Esophagus muscularis mucosa (tissue), 4 donors: ENCODE data around the gene FIGNL2. TPM values are rescaled to one million over a fixed set of nuclear protein-coding genes. Genes with fewer than 3 reads are reported as not detected.

ENCODE experiments used
- DNase-seq: peaks from one replicate; pipeline ENCODE4 v3.0.0-alpha.2; 2017; ENCODE audit errors: extremely low spot score
- H3K27ac ChIP-seq, 4 donors: fragments of 200-600 bp; sonication (generic); replicated peaks in 1 of 4; 1 replicate in 3 of 4; 2 replicates in 1 of 4; pipeline ENCODE4 v1.5.1; 2016 to 2019; ENCODE audit warnings: mild to moderate bottlenecking in 1 of 4
- H3K27me3 ChIP-seq, 4 donors: fragments of 200-600 bp; sonication (generic); one replicate each; pipeline versions ENCODE4 v1.5.1 to v1.6.0; 2016 to 2019
- H3K36me3 ChIP-seq, 4 donors: fragments of 200-600 bp; sonication (generic); one replicate each; pipeline ENCODE4 v1.5.1; 2016 to 2019
- H3K4me1 ChIP-seq, 4 donors: fragments of 200-600 bp; sonication (generic); one replicate each; pipeline ENCODE4 v1.5.1; 2016 to 2019
- H3K4me3 ChIP-seq, 4 donors: fragments of 200-600 bp; sonication (generic); 1 replicate in 2 of 4; 2 replicates in 2 of 4; pipeline ENCODE4 v1.5.1; 2016 to 2019; ENCODE audit warnings: mild to moderate bottlenecking in 4 of 4, moderate library complexity in 1 of 4
- H3K9me3 ChIP-seq, 4 donors: fragments of 200-600 bp; sonication (generic); 1 replicate in 3 of 4; 2 replicates in 1 of 4; pipeline ENCODE4 v1.5.1; 2016 to 2019
- CTCF ChIP-seq, 3 experiments: fragments of 200-600 bp in 2 of 3; fragments of 450-650 bp in 1 of 3; sonication (generic) in 2 of 3; IDR thresholded peaks; one replicate each; pipeline ENCODE4 v1.5.1; 2017 to 2019; ENCODE audit warnings: antibody characterized with exemption in 3 of 3, mild to moderate bottlenecking in 2 of 3, moderate library complexity in 1 of 3
- EP300 ChIP-seq: sonication (generic); formaldehyde crosslinking; IDR thresholded peaks from one replicate; pipeline ENCODE4 v1.6.1; 2017; ENCODE audit warnings: antibody characterized with exemption
- POLR2A ChIP-seq: fragments of 450-650 bp; IDR thresholded peaks from one replicate; pipeline ENCODE4 v1.6.1; 2017; ENCODE audit warnings: antibody characterized with exemption, moderate library complexity, mild to moderate bottlenecking, low read depth
- POLR2AphosphoS5 ChIP-seq, 2 donors: sonication (generic); formaldehyde crosslinking; IDR thresholded peaks; one replicate each; pipeline ENCODE4 v1.6.1; 2017; ENCODE audit warnings: antibody characterized with exemption in 2 of 2
- WGBS: methylation state at CpG from one replicate; pipeline ENCODE4 v1.1.5; 2018; 5-methylcytosine and 5-hydroxymethylcytosine counted together
- intact Hi-C: fragments of 100-400 bp; cut with DNase I; formaldehyde crosslinking; loops from one replicate; pipeline ENCODE4 v1.15.1; 2023
- total RNA-seq, 4 donors: library from RNA; depleted of rRNA; stranded (reverse); fragments of >200 nt; gene quantifications; one replicate each; pipeline versions ENCODE4 v1.1.0 to v1.2.1, GENCODE V29; 2016

FIGNL2 gene
- total RNA-seq, 4 donors from 2014 or later, result 0.23 to 0.42 (median 0.36) TPM

DNA sequence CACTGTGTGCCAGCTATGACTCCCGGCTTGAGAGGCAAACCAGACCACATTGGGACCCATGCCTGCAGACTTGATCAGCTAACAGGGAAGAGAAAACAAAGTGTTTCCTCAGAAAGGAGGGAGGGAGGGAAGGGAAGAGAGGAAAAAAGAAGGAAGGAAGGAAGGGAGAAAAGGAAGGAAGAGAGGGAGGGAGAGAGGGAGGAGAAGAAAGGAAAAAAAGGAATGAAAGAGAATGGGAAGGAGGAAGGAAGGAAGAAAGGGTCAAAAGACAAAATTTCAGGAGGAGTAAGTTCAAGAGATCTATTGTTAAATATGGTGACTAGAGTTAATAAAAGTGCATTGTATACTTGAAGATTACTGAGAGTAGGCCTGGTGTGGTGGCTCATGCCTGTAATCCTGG, 18.9 kb downstream of the FIGNL2 start:
- intact Hi-C loops, result loop anchor here (10.0 kb wide), 1 partner anchor 405 kb away; the partner anchor contains the start of gene SLC4A8
- H3K27ac ChIP-seq, result no peak overlapping the region
- H3K4me3 ChIP-seq, result no peak overlapping the region
- no peak for DNase-seq
- no peaks in the 10 kb centered on the region for H3K9me3 ChIP-seq
- peaks cover 0 to 12% (median 5%) of the 10 kb centered on the region in 4 donors for H3K4me1 ChIP-seq
- H3K36me3 ChIP-seq, result no peaks in the 10 kb centered on the region
- peaks cover 0 to 55% (median 0%) of the 10 kb centered on the region in 4 donors for H3K27me3 ChIP-seq
- WGBS, result 77% methylated on average over 1 of the region's 1 CpG
- no peak for TF ChIP-seq CTCF (IDR thresholded peaks at IDR 0.05)
- TF ChIP-seq EP300, result no peak
- TF ChIP-seq POLR2AphosphoS5 (IDR thresholded peaks at IDR 0.05), result no peak
- TF ChIP-seq POLR2A, result no peak

GRCh38 chr12:51829011-51829481, 19.5 kb downstream of the FIGNL2 start:
- DNase-seq, result no peak
- Histone ChIP-seq H3K4me1 (peaks cover 0 to 12% (median 5%) of the 10 kb centered on the region in 4 donors), H3K36me3 (no peaks in the 10 kb centered on the region), H3K27ac (no peak overlapping the region), H3K27me3 (peaks cover 0 to 49% (median 0%) of the 10 kb centered on the region in 4 donors), H3K4me3 (no peak overlapping the region), H3K9me3 (no peaks in the 10 kb centered on the region)
- 59% methylated on average over 5 of the region's 5 CpGs for WGBS
- no peak for TF ChIP-seq CTCF (IDR thresholded peaks at IDR 0.05)
- TF ChIP-seq POLR2AphosphoS5 (IDR thresholded peaks at IDR 0.05), result no peak
- no peak for TF ChIP-seq POLR2A
- TF ChIP-seq EP300, result no peak
- intact Hi-C loops, result loop anchor here (10.0 kb wide), 1 partner anchor 404 kb away; the partner anchor contains the start of gene SLC4A8

DNA sequence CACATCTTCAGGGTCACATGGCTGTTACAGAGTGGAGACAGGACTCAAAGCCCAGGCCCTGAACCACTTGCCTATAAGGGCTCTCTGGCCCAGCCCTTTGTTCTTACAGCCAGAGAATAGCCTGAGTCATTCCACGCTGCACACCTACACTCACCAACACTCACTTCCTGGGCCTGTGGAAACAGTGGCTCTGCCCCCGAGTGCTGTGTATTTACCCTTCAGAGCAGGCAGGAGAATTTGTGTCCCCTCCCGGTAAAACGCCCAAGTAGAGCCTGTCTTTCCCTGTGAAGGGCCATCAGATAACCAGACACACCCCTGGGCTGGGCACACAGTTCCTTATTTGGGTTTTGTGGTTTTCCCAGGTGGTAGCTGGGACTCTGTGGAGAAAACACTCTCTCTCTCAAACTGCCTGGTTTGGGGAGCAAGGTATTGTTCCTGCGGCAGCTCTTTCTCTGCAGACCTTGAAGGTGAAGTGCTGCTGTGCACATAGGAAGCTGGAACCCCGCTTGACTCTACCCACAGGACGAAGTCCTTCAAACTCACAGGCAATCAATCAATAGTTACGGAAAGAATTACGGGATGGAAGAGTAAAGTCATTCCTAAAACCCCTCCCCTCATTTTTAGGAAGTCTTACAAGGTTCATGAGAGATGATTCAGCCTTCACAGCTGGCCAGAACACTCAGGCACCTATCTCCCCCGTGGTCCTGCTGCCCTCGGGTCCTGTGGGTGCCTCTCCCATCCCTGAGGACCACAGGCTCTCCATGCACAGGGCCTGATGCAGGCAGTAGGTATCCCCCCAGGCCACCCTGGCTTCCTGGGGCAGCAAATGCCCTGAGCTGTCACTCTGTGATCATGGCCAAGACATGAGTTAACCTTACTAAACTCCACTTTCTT, 20.3 kb downstream of the FIGNL2 start:
- Histone ChIP-seq H3K9me3 (no peaks in the 10 kb centered on the region), H3K27ac (no peak overlapping the region), H3K4me3 (no peak overlapping the region), H3K27me3 (peaks cover 0 to 43% (median 0%) of the 10 kb centered on the region in 4 donors), H3K36me3 (no peaks in the 10 kb centered on the region), H3K4me1 (peaks cover 0 to 12% (median 5%) of the 10 kb centered on the region in 4 donors)
- 73% methylated on average over 10 of the region's 11 CpGs for WGBS
- intact Hi-C loops, result loop anchor here (10.0 kb wide), 1 partner anchor 403 kb away; the partner anchor contains the start of gene SLC4A8
- no peak for DNase-seq
- TF ChIP-seq POLR2A (no peak), POLR2AphosphoS5 (IDR thresholded peaks at IDR 0.05) (no peak), EP300 (no peak), CTCF (IDR thresholded peaks at IDR 0.05) (no peak)

DNA sequence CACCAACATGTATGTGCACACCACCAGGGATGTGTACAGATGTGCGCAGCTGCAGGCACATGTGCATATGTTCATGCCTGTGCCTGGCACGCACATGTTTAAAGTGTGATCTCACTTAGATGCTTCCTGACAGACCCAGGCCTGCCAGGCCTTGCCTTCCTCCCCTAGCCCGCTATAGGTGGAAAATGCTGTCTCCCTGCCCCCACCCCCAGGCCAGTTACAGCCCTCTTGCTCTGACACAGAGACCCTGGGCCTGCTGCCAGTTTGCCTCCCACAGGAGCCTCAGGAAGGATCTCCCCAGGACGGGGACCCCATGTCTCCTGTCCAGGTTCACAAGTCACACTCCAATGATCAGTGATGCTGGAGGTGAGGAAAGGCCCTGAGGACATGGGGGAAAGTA, 21.6 kb downstream of the FIGNL2 start:
- H3K9me3 ChIP-seq, result no peaks in the 10 kb centered on the region
- TF ChIP-seq POLR2A (no peak), EP300 (no peak), CTCF (IDR thresholded peaks at IDR 0.05) (no peak)
- H3K27me3 ChIP-seq, result peaks cover 0 to 43% (median 1%) of the 10 kb centered on the region in 4 donors
- H3K36me3 ChIP-seq, result no peaks in the 10 kb centered on the region
- DNase-seq, result no peak
- WGBS, result 70% methylated on average over 4 of the region's 4 CpGs
- no peak overlapping the region for H3K4me3 ChIP-seq
- H3K27ac ChIP-seq, result no peak overlapping the region
- intact Hi-C loops, result loop anchor here (10.0 kb wide), 1 partner anchor 402 kb away; the partner anchor contains the start of gene SLC4A8
- H3K4me1 ChIP-seq, result peaks cover 0 to 3% (median 1%) of the 10 kb centered on the region in 4 donors
